Measurements from ENCODE around the gene PRKD1.
"Not testable (repeated sequence)": the region's sequence is repeated elsewhere in the genome, so short reads cannot be mapped to it uniquely, and the experiment has no call there.

Gene PRKD1

DNA sequence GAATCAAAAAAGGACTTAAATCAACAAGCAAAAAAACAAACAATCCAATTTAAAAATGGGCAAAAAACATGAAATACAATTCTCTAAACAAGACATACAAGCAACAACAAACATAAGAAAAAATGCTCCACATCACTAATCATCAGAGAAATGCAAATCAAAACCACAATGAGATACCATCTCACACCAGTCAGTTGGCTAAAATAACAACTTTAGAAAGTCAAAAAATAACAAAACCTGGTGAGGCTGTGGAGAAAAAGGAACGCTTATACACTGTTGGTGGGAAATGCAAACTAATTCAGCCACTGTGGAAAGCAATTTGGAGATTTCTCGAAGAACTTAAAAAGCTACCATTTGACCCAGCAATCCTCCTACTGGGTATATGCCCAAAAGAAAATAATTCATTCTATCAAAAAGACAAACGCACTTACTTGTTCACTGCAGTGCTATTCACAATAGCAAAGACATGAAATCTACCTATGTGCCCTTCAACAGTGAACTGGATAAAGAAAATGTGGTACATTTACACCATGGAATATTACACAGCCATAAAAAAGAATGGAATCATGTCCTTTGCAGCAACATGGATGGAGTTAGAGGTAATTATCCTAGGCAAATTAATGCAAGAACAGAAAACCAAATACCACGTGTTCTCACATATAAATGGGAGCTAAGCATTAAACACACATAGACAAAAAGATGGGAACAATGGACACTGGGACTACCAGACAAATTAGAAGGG is 26.9 kb downstream of the PRKD1 start:
- DNase-seq (ENCODE audit: low read depth in 2 of 2): no peak

DNA sequence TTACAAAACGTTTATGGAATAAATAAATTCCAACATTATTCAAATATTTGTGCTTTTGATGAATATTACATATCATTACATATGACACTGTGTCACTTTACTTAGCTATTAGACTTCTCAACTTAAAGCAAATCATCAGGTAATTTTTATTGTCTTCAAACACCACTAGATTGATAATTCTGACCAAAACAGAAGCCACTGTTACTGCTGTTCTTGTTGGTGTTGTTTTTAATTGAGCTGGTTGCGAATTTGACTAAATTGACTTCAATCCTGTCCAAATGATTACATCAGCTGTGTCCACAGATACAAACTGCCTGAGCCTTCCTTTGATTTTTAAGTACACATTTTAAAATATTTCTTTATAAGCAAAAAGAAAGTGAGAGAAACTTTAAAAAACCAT is 29.2 kb downstream of the PRKD1 start:
- DNase-seq (ENCODE audit: low read depth in 2 of 2): no peak

DNA sequence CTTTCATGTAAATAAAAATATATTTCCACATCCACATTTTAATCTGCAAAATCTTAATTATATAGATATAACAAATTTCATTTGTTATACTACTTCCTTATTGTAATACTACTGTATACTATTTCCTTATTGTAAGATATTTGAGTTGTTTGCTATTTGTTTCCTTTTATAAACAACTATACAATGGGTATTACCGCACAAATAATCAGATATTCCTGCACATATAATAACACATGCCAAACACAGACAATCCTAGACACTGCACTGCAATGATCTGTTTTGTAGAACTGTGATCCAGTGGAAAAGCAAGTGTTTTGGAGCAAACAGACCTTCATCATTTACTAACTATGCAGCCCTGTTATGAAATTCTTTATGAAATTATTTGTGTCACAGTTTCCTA is 30.5 kb downstream of the PRKD1 start:
- no peak for DNase-seq (ENCODE audit: low read depth in 2 of 2)

DNA sequence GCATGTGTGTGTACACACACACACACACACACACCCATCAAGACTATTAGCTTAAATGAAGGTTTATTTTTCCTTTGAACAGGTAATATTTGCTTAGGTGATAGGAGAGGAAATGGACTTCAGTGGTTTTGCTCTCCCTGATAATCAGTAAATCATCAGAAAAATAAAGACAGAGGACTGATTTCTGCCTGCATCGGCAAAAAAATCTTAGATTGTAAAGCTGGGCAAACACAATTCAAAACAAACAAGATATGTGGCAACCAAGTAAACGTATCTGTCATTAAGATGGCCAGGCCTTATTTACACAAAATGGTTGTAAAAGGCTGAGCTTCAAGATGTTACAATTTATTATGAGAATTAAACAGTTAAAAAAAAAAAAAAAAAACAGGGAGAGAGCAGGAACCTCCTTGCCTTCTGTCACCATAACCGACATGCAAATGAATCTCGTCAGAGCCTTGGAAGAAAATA is 31.3 kb downstream of the PRKD1 start:
- no peak for DNase-seq (ENCODE audit: low read depth in 2 of 2)

DNA sequence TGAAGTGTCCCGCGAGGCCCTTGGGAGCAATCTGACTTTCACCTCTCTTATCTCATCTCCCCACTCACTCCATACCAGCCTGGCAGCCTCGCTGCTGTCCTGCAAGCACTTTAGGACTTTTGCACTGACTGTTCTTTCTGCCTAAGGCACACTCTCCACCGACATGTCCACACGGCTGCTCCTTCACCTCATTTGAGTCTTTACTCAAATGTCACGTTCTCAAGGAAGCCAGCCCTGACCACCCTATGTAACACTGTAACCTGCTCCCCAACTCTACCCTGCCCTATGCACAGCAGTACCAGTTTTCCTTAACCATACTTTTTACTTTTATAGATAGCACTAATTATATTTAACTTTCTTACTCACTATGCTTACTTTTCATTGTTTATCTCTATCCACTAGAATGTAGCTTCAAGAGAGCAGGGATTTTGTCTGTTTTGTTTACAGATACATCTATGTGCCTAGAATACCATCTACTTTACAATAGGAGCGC is 32.0 kb downstream of the PRKD1 start:
- DNase-seq (ENCODE audit: low read depth in 2 of 2): no peak

DNA sequence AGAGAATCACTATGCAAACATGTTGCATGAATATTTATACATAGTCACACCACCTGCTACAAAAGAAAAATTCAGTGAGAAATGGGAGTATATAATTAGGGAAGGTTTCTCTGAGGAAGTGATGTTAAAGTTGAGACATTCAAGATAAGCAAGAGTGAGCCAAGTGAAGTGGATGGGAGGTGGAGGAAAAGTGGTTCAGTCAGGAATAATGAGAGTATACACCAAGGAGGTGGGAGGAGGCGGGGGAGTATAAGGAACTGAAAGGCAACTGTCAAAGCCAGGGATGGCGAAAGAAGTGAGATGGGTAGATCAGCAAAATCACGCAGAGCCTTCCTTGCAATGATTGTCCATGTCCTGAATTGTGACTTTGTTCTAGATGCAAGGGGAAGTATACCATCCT is 33.7 kb downstream of the PRKD1 start:
- no peak for DNase-seq (ENCODE audit: low read depth in 2 of 2)

DNA sequence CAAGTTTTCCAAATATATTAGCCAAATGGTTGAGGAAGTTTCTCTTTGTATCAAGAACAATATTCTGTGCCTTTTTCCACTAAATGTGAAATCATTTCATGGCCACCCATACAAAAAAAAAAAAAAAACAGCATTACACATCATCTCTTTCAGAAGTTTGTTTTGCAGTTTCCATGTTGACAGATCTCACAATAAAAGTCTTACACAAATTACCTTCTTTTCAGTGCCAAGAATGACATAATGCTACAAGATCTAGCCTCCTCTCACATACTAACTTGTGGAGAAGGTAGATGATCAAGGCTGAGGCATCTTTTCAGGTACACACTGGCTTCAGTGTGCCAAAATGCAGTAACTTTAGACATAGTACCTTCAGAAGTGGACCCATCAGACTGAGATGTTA is 35.3 kb downstream of the PRKD1 start:
- no peak for DNase-seq (ENCODE audit: low read depth in 2 of 2)

DNA sequence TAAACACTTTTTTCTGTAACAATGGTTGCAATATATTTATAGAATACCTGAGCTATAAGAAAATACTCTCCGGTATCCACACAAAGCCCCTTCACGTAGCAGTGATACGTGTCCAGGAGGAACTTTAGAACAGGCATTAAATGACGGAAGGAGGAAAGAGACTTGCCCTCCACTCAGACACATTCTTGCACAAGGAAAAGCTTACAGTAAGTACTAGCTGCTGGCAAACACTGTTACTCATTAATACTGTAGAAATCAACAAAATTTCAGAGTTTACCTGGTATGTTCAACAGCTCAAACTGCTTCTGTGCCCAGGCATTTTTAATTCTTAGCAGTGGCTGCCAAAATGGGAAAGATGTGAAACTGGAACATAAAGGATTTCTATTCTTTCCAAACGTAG is 41.7 kb downstream of the PRKD1 start:
- no peak for DNase-seq (ENCODE audit: low read depth in 2 of 2)

DNA sequence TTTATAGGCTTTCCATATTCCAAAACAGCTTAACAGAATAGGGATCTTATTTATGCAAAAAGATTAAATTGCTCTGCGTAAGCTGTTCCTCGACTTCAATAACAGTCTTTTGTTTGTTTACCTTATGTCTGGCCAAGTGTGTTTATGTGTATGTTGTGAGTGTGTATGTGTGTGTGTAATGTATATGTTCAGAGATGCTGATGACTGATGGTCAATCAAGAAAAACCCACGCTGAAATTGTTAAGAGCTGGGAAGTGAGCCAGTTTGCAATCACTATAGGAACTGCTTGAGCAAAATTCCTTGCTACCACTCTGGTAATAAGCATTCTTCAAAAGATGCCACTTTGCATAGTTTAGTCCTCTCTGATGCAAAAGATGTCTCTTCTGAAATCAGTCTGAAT is 59.6 kb downstream of the PRKD1 start:
- DNase-seq (ENCODE audit: low read depth in 2 of 2): no peak

DNA sequence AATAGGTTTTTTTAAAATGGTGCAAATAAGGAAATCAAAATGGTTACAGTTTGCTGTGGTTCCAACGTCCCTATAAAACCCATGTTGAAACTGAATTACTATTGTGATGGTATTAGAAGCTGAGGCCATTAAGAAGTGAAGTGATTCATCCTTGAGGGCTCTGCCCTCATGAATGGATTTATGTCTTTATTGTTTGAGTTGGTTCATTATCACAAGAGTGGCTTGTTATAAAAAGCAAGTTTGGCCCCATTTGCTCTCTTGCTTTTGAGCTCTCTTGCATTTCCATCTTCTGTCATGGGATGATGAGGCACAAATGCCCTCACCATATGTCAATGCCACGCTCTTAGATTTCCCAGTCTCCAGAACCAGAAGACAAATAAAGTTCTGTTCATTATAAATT is 62.3 kb downstream of the PRKD1 start:
- DNase-seq (ENCODE audit: low read depth in 2 of 2): no peak

DNA sequence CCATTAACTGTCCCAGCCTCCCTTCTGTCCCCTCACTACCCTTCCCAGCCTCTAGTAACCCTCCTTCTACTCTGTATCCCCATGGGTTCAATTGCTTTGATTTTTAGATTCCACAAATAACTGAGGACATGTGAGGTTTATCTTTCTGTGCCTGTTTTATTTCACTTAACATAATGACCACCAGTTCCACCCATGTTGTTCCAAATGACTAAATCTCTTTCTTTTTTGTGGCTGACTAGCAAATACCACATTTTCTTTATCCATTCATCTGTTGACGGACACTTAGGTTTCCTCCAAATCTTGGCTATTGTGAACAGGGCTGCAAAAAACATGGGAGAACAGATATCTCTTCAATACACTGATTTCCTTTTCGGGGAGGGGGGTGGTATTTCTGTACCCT is 65.7 kb downstream of the PRKD1 start:
- DNase-seq (ENCODE audit: low read depth in 2 of 2): no peak

DNA sequence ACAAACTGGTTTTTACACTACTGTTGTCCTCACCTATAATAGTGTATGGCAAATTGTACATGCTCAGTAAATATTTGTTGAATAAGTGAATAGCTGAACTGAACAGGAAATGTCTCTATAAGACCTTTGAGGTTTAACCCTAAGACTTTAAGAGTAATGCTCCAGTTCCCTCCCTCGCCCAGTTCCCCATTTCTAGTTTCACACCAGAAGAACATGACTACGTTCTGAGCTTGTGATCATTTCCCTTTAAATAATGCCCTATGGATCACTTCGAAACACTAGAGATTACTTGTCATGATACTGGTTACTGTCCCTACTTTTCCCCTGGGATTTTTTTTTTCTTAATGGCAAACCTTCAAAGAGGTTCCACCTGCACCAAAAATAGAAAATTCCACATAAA is 69.3 kb downstream of the PRKD1 start:
- DNase-seq (ENCODE audit: low read depth in 2 of 2): no peak

DNA sequence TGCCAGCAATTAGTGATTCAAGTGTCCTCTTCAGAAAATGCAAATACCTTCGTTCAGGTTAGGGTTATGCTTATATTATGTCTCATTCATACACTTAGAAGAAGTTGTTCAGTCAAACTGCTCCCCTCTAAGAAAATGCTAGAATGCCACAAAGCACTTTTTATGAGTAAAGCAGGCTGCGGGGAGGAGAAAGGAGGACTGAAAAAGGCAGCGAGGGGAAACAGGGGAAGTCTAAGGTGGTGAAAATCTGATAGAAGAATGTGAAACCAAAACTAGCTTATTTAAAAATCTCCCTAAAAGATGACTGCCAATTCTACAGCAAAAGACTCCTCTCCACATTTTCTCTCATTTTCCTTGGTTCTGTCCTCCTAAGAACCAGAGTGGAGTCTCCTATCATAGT is 70.1 kb downstream of the PRKD1 start:
- no peak for DNase-seq (ENCODE audit: low read depth in 2 of 2)

DNA sequence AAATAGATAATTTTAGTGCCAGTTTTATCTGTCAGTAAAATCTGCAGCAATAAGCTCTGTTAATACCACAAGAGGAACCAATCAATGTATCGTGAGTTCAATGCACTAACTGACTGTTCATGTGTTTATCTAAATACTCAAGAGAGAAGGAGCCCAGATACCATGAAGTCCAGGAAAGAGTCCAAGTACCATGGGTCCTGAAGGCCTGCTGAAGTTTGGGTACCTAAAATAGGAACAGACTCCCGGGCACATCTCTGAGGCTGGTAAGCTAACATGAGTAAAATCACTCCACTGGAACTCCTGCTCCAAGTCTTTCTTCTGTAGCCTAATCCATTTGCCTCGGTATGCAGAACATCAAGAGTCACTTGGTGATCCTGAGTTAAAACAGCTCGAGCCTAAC is 71.1 kb downstream of the PRKD1 start:
- DNase-seq (ENCODE audit: low read depth in 2 of 2): no peak

DNA sequence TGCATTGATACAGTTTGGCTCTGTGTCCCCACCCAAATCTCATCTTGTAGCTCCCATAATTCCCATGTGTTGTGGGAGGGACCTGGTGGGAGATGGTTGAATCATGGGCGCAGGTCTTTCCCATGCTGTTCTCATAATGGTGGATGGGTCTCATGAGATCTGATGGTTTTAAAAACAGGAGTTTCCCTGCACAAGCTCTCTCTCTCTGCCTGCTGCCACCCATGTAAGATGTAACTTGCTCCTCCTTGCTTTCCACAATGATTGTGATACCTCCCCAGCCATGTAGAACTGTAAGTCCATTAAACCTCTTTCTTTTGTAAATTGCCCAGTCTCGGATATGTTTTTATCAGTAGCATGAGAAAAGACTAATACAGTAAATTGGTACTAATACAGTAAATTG is 74.0 kb downstream of the PRKD1 start:
- not testable (repeated sequence) for DNase-seq (ENCODE audit: low read depth in 2 of 2)

DNA sequence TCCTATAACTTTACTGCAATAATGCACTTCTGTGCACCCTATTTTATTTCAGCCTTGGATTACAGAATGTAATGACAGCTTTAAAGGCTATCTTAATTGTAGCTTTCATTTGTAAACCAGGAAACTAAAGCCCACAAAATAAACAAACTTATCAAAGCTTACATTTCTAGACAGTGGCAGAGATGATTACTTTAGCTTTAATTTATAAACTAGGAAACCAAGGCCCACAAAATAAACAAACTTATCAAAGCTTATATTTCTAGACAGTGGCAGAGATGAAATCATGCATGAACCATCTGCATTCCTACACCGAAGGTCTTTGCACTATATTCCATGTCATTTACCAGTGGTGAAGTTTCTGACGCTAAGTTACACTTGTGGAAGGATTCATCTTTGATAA is 74.4 kb downstream of the PRKD1 start:
- no peak for DNase-seq (ENCODE audit: low read depth in 2 of 2)

DNA sequence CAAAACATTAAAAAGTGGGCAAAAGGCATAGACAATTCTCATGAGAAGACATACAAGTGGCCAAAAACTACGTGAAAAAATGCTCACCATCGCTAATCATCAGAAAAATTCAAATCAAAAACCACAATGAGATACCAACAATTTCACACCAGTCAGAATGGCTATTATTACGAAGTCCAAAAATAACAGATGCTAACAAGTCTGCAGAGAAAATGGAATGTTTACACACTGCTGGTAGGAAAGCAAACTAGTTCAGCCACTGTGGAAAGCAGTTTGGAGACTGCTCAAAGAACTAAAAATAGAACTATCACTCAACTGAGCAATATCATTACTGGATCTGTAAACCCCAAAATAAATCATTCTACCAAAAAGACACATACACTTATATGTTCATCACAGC is 76.2 kb downstream of the PRKD1 start:
- no peak for DNase-seq (ENCODE audit: low read depth in 2 of 2)

DNA sequence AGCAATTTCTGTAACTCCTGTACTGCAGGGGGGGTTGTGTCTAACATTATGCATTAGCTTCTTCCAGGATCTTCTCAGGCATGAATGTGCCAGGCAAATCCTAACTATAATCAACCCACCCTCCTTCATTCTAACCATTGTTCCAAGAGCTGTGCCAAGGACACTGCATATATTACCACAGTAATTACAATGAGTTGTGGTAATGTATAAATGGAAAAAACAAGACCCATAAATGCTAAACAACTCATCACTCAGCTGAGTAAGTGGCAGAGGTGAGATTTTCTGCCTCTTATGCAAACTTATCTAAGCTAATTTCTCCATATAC is 80.6 kb downstream of the PRKD1 start:
- no peak for DNase-seq (ENCODE audit: low read depth in 2 of 2)

DNA sequence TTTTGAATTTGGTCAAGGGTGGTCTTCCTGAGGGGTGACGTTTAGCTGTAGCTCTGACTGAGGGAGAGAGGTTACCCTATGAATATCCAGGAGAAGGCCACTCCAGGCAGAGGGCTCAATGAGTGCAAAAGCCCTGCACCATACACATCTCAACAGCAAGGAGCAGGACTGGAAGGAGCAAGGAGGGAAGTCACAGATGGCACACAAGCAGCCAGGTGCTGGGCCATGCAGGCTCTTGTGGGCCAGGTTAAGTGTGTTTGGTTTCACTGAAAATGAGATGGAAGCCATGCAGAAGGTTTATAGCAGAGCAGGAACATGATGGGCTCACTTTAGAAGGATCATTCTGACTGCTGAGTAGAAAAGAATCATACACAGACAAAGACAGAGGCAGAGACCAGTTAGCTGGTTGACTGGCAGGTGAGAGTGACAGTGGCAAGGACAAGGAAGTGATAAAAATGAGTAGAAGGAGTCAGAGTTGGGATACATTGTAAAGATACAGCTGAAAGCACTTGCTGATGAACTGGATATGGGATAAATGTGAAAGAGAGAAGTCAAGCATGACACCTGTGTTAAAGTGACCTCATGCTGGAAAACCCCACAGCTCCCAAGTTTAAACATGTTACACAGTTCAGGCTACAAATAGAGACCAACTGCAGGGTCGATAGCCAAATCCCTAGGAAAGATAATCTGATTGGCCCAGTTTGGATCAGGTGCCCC is 81.2 kb downstream of the PRKD1 start:
- DNase-seq (ENCODE audit: low read depth in 2 of 2): no peak

DNA sequence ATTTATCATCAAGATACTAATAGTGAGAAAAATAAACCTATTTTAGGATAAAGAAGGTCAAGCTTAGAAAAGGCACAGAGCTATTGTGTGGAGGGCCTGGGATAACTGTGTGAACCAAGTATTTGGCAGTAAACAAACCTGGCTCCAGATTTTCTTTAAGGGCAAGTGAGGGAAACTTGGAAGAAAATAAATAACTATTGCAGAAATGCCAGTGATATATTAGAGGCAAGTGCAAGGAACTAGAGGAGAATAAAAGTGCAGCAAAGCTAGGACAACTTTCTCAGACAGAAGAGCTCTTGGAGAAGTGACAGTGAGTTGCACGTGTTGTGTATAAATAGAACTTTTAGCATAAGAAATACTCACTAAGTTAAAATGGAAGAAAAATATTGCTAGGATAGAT is 83.7 kb downstream of the PRKD1 start:
- DNase-seq (ENCODE audit: low read depth in 2 of 2): no peak

DNA sequence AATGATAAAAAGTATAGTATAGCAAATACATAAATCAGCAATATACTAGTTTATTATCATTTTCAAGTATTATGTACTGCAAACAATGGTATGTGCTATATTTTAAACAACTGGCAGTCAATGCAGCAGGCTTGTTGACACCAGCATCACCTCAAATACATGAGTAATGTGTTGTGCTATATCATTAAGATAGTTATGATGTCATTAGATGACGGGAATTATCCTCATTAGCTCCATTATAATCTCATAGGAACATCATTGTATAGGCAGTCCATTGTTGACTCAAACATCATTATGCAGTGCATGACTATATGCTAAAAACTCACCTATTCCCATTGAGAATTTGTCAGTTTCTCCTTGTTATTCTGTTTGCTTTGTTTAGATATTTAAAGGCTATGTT is 85.4 kb downstream of the PRKD1 start:
- no peak for DNase-seq (ENCODE audit: low read depth in 2 of 2)

DNA sequence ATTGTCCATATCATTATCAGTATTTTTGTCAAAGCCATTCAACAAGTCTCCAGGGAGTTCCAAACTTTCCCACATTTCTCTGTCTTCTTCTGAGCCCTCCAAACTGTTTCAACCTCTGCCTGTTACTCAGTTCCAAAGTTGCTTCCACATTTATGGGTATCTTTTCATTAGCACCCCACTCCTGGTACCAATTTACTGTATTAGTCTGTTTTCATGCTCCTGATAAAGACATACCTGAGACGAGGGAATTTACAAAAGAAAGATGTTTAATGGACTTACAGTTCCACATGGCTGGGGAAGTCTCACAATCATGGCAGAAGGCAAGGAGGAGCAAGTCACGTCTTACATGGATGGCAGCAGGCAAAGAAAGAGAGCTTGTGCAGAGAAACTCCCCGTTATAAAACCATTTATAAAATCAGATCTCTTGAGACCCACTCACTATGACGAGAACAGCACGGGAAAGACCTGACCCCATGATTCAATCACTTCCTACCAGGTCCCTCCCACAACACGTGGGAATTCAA is 87.2 kb downstream of the PRKD1 start:
- not testable (repeated sequence) for DNase-seq (ENCODE audit: low read depth in 2 of 2)

DNA sequence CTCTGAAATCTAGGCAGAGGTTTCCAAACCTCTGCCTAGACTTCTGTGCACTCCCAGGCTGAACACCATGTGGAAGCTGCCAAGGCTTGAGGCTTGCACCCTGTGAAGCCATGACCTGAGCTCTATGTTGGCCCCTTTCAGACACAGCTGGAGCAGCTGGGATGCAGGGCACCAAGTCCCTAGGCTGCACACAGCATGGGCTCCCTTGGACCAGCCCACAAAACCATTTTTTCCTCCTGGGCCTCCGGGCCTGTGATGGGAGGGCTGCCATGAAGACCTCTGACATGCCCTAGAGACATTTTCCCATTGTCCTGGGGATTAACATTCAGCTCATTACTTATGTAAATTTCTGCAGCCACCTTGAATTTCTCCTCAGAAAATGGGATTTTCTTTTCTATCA is 88.0 kb downstream of the PRKD1 start:
- DNase-seq (ENCODE audit: low read depth in 2 of 2): not testable (repeated sequence)
